GM19463 (cell line): ENCODE measurements around the gene ABCB9.
A peak's percentile ranks its signal among the peaks of the same experiment; 100 is the strongest.

ENCODE experiments used
- ATAC-seq: cut with Tn5 transposase; IDR thresholded peaks from one replicate; pipeline ENCODE4 v1.9.1; 2021; ENCODE audit warnings: mild to moderate bottlenecking, moderate library complexity; ENCODE audit not compliant: unreplicated experiment

The ABCB9 gene

GRCh38 chr12:122982963-122983788 lies 16.9 kb upstream of the ABCB9 start:
- no peak for ATAC-seq

- ATAC-seq = no peak
These were observed 16.2 kb upstream of the ABCB9 start for GRCh38 chr12:122982477-122982815.

GRCh38 chr12:122981587-122982476 lies 15.6 kb upstream of the ABCB9 start:
- ATAC-seq = no peak

- ATAC-seq = peak; percentile 4
These were observed 14.8 kb upstream of the ABCB9 start for GRCh38 chr12:122981036-122981471.

GRCh38 chr12:122980183-122981035 lies 14.1 kb upstream of the ABCB9 start, which contains the start of gene ARL6IP4:
TSS of gene ARL6IP4 (plus strand) at chr12:122980681. CDS start at chr12:122981140, 459 bp downstream.
- ATAC-seq = peak; percentile 75

- ATAC-seq = peak; percentile 5
These were observed 13.6 kb upstream of the ABCB9 start for GRCh38 chr12:122979908-122980182.

GRCh38 chr12:122979001-122979907 lies 13.0 kb upstream of the ABCB9 start:
- no peak for ATAC-seq

- no peak for ATAC-seq
These were observed 12.3 kb upstream of the ABCB9 start for GRCh38 chr12:122978507-122978955.

GRCh38 chr12:122977655-122978392 lies 11.6 kb upstream of the ABCB9 start:
- no peak for ATAC-seq

GRCh38 chr12:122977153-122977552 lies 10.9 kb upstream of the ABCB9 start:
- ATAC-seq = no peak

- ATAC-seq = no peak
These were observed 10.3 kb upstream of the ABCB9 start for GRCh38 chr12:122976648-122976975.

GRCh38 chr12:122975790-122976647 lies 9.8 kb upstream of the ABCB9 start:
- ATAC-seq = no peak

GRCh38 chr12:122974892-122975789 lies 8.9 kb upstream of the ABCB9 start, which contains the start of gene OGFOD2:
TSS of gene OGFOD2 (plus strand) at chr12:122975244. CDS start at chr12:122975252, 8 bp downstream.
- ATAC-seq = peak; percentile 79

- ATAC-seq = peak; percentile 74
These were observed 8.1 kb upstream of the ABCB9 start for GRCh38 chr12:122974274-122974891.

- no peak for ATAC-seq
These were observed 3.4 kb upstream of the ABCB9 start for GRCh38 chr12:122969676-122970075.

- ATAC-seq = no peak
These were observed 1.8 kb upstream of the ABCB9 start for GRCh38 chr12:122968104-122968503.
